Activated naive CD4-positive, alpha-beta T cell treated with anti-CD3 and anti-CD28 coated beads, Interleukin-2, amount 50 U/mL, for 72 hours (primary cell): ENCODE data around the gene YKT6. TPM values are rescaled to one million over a fixed set of nuclear protein-coding genes. Genes with fewer than 3 reads are reported as not detected.
"Not testable (repeated sequence)": the region's sequence is repeated elsewhere in the genome, so short reads cannot be mapped to it uniquely, and the experiment has no call there.

Experiments
- ATAC-seq, 2 donors: fragments of 150-1000 bp; cut with Tn5 transposase; 2 replicates each; pipeline ENCODE4 v1.10.0; 2021; ENCODE audit warnings: mild to moderate bottlenecking in 2 of 2, moderate library complexity in 2 of 2
- DNase-seq, 2 donors: peaks; one replicate each; pipeline ENCODE4 v3.0.0; 2021 to 2022; ENCODE audit warnings: low spot score in 2 of 2
- H3K27ac Mint-ChIP-seq, 2 donors: one replicate each; pipeline ENCODE4 v1.8.0; 2022; ENCODE audit warnings: mild to moderate bottlenecking in 2 of 2, mixed read lengths in 2 of 2
- H3K36me3 Mint-ChIP-seq, 2 donors: one replicate each; pipeline ENCODE4 v1.8.0; 2022; ENCODE audit warnings: mixed read lengths in 2 of 2
- H3K9me3 Mint-ChIP-seq, 2 donors: one replicate each; pipeline ENCODE4 v1.8.0; 2022; ENCODE audit warnings: mixed read lengths in 2 of 2
- total RNA-seq, 2 donors: library from RNA; stranded (reverse); gene quantifications; one replicate each; pipeline ENCODE4 v1.2.3, GENCODE V29; 2022

Gene YKT6
- total RNA-seq, 2 donors from 2014 or later: 45.2 to 72.9 TPM

- Mint-ChIP-seq H3K9me3 (no peaks in the 10 kb centered on the region), H3K27ac (no peak overlapping the region), H3K36me3 (no peaks in the 10 kb centered on the region)
- DNase-seq (no peak), ATAC-seq (no peak)
Observed at GRCh38 chr7:44162785-44163395, 37.9 kb upstream of the YKT6 start.

DNA sequence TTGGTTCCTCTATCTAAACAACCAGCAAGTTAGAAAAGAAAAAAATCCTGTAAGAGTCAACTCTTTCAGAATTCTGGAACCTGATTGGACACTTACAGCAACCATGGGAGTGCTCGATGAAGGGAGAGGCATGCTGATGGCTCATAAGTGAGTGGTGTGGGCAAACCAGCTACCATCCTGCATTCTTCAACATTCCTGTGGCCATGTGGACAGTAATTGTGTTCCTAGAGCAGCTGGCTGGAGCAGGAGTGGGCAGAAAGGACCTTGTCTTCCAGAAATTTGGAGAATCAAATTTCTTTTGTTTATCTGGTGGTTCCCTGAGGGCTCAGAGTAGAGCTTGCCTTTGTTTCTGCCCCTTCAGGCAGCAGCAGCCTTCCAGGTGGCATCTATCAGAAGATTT, 37.2 kb upstream of the YKT6 start:
- H3K36me3 Mint-ChIP-seq: no peaks in the 10 kb centered on the region
- DNase-seq (no peak), ATAC-seq (no peak)
- no peaks in the 10 kb centered on the region for H3K9me3 Mint-ChIP-seq
- no peak overlapping the region for H3K27ac Mint-ChIP-seq

DNA sequence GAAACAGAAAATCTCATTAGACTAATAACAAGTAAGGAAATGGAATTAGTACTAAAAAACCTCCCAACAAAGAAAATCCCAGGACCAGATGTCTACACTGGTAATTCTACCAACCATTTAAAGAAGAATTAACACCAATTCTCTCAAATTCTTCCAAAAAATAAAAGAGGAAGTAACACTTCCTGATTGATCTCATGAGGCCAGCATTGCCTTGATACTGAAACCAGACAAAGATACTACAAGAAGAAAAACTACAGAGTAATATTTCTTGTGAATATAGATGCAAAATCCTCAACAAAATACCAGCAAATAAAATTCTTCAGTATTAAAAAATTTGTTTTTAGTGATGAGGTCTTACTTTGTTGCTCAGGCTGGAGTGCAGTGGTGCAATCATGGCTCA, 32.9 kb upstream of the YKT6 start:
- H3K36me3 Mint-ChIP-seq: no peaks in the 10 kb centered on the region
- DNase-seq (no peak), ATAC-seq (no peak)
- H3K27ac Mint-ChIP-seq: no peak overlapping the region
- H3K9me3 Mint-ChIP-seq: no peaks in the 10 kb centered on the region

DNA sequence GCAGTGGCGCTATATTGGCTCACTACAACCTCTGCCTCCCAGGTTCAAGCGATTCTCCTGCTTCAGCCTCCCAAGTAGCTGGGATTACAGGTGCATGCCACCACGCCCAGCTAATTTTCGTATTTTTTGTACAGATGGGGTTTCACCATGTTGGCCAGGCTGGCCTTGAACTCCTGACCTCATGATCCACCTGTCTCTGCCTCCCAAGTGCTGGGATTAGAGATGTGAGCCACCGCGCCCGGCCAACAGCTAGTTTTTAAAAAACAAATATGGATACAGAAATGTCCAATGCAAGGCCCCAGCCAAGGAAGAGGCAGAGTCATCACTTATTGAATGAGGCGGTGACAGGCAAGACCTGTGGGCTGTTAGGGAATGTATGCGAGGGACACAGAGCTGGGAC, 28.9 kb upstream of the YKT6 start:
- not testable (repeated sequence) for H3K36me3 Mint-ChIP-seq, DNase-seq, H3K27ac Mint-ChIP-seq, H3K9me3 Mint-ChIP-seq, ATAC-seq

GRCh38 chr7:44172352-44172751, 28.4 kb upstream of the YKT6 start:
- Mint-ChIP-seq H3K36me3 (no peaks in the 10 kb centered on the region), H3K27ac (no peak overlapping the region), H3K9me3 (no peaks in the 10 kb centered on the region)
- DNase-seq (no peak), ATAC-seq (no peak)

DNA sequence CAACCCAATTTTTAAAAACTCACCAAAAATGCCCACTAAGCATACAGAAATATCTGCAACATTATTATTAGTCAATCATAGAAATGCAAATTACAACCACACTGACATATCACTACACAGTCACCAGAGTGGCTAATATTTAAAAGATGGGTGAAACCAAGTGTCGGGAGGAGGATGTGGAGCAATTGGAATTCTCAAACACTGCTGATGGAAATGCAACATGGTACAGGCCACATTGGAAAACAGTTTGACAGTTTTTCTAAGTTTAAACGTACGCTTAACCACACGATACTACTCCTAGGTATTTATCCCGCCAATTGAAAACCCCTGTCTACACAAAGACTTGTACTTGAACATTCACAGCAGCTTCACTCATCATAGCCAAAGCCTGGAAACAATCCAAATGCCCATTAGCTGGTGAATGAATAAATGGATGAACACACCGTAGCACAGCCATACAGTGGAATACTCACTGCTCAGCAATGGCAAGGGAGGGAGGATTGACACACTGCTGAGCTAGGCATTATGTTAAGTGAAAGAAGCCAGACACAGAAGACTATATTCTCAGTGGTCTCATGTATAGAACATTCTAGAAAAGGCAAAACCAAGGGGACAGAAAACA, 27.9 kb upstream of the YKT6 start:
- Mint-ChIP-seq H3K27ac (no peak overlapping the region), H3K36me3 (no peaks in the 10 kb centered on the region), H3K9me3 (no peaks in the 10 kb centered on the region)
- ATAC-seq: no peak
- DNase-seq: no peak

GRCh38 chr7:44173911-44174693, 26.7 kb upstream of the YKT6 start:
- Mint-ChIP-seq H3K27ac (no peak overlapping the region), H3K9me3 (no peaks in the 10 kb centered on the region), H3K36me3 (no peaks in the 10 kb centered on the region)
- ATAC-seq (no peak), DNase-seq (no peak)

DNA sequence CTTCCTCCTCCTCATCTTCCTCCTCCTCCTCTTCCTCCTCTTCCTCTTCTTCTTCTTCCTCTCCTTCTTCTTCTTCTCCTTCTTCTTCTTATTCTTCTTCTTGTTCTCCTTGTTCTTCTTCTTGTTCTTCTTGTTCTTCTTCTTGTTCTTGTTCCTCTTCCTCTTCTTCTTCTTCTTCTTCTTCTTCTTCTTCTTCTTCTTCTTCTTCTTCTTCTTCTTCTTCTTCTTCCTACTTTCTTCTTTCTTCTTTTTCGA, 26.2 kb upstream of the YKT6 start:
- H3K36me3 Mint-ChIP-seq, H3K27ac Mint-ChIP-seq, H3K9me3 Mint-ChIP-seq, DNase-seq, ATAC-seq: not testable (repeated sequence)

DNA sequence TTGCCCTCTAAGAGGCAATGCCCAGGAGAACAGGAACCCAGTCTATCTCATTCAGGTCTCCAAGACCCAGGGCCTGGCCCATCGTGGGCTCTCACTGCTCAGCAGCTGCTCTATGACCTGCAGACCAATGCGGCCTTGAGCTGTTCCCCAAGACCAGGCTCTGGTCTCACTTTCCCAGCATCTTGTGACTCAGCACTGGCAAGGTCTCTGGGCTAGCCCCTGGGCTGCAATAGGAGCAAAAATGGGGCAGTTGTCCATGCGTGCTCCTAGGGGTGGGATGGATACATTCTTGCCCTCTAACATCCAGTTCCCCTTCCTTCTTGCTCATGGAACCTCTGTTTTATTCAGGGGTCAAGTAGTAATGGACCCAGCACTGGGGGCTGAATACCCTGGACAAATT, 25.0 kb upstream of the YKT6 start:
- no peak overlapping the region for H3K27ac Mint-ChIP-seq
- no peak for ATAC-seq
- H3K36me3 Mint-ChIP-seq: no peaks in the 10 kb centered on the region
- no peaks in the 10 kb centered on the region for H3K9me3 Mint-ChIP-seq
- DNase-seq: no peak

DNA sequence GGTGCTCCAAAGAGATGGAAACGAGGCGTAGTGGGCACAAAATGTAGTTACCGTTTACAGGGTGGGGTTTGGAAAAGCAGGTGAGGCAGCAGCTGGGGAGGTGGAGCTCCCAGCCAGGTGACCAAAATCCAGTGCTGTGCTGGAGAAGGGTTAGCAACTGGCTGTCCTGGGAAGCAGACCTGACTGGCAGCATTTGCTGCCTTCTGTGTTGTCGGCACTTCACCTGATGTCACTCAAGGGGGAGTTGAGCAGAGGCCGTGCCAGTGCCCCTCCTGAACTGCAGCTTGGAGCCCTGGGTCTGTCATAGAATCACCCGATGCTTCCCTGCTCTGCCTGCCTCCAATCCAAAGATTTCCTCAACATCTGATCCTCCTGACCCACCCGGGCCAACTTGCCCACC, 24.3 kb upstream of the YKT6 start:
- ATAC-seq: no peak
- H3K27ac Mint-ChIP-seq: no peak overlapping the region
- no peak for DNase-seq
- H3K9me3 Mint-ChIP-seq: peaks cover 0 to 5% of the 10 kb centered on the region in 2 donors
- no peaks in the 10 kb centered on the region for H3K36me3 Mint-ChIP-seq

GRCh38 chr7:44177570-44178131, 23.1 kb upstream of the YKT6 start:
- ATAC-seq: no peak
- no peak overlapping the region for H3K27ac Mint-ChIP-seq
- H3K9me3 Mint-ChIP-seq: peaks cover 0 to 12% of the 10 kb centered on the region in 2 donors
- DNase-seq: no peak
- H3K36me3 Mint-ChIP-seq: no peaks in the 10 kb centered on the region

- Mint-ChIP-seq H3K36me3 (no peaks in the 10 kb centered on the region), H3K27ac (no peak overlapping the region), H3K9me3 (peaks cover 3 to 12% of the 10 kb centered on the region in 2 donors)
- DNase-seq: no peak
- ATAC-seq: no peak
Observed at GRCh38 chr7:44180631-44181030, 20.1 kb upstream of the YKT6 start.

DNA sequence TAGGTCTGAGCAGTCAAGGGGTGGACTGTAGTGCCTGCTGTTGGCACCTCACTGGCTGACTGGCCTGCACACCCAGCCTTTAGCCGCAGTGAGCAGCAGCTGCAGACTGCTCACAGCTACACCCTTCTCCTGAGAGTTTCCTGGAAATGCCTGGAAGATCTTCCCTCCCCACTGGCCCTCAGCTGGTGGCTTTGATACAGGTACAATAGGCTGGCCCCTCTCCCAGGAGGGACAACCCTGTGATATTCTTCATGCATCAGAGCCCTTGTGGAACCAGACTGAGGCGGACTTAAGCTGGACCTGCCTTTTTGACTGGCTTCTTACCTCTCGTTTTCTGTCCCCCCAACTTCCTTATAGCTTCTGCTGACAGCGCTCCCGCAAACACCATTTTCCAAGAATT, 18.0 kb upstream of the YKT6 start:
- H3K27ac Mint-ChIP-seq: no peak overlapping the region
- DNase-seq: no peak
- H3K9me3 Mint-ChIP-seq: peaks cover 3 to 12% of the 10 kb centered on the region in 2 donors
- ATAC-seq: no peak
- H3K36me3 Mint-ChIP-seq: no peaks in the 10 kb centered on the region

GRCh38 chr7:44183386-44183785, 17.4 kb upstream of the YKT6 start:
- Mint-ChIP-seq H3K36me3 (no peaks in the 10 kb centered on the region), H3K9me3 (peaks cover 3 to 12% of the 10 kb centered on the region in 2 donors), H3K27ac (no peak overlapping the region)
- DNase-seq (no peak), ATAC-seq (no peak)

GRCh38 chr7:44184206-44184872, 16.4 kb upstream of the YKT6 start:
- H3K36me3 Mint-ChIP-seq: no peaks in the 10 kb centered on the region
- ATAC-seq (no peak), DNase-seq (no peak)
- H3K9me3 Mint-ChIP-seq: peaks cover 3 to 12% of the 10 kb centered on the region in 2 donors
- H3K27ac Mint-ChIP-seq: peak overlapping the region; percentile 3 to 44

- ATAC-seq (no peak), DNase-seq (no peak)
- Mint-ChIP-seq H3K9me3 (peaks cover 3 to 12% of the 10 kb centered on the region in 2 donors), H3K36me3 (no peaks in the 10 kb centered on the region), H3K27ac (peak overlapping the region; percentile 3 to 44)
Observed at GRCh38 chr7:44184873-44185446, 15.8 kb upstream of the YKT6 start.

GRCh38 chr7:44185729-44186128, 15.0 kb upstream of the YKT6 start:
- Mint-ChIP-seq H3K27ac (no peak overlapping the region), H3K9me3 (peaks cover 3 to 12% of the 10 kb centered on the region in 2 donors), H3K36me3 (no peaks in the 10 kb centered on the region)
- no peak for DNase-seq
- no peak for ATAC-seq
